Upper lobe of left lung (tissue), 6 donors: ENCODE data around the gene ZC3H7A. TPM values are rescaled to one million over a fixed set of nuclear protein-coding genes. Genes with fewer than 3 reads are reported as not detected.
A peak's percentile ranks its signal among the peaks of the same experiment; 100 is the strongest.

ENCODE experiments used
- ATAC-seq, 2 donors: fragments of 200-7000 bp; cut with Tn5 transposase; one replicate each; pipeline ENCODE4 v1.9.1; 2022; ENCODE audit warnings: mild to moderate bottlenecking in 2 of 2, moderate library complexity in 2 of 2; ENCODE audit not compliant: low FRiP score in 2 of 2
- DNase-seq, 2 donors: peaks; one replicate each; pipeline ENCODE4 v3.0.0-alpha.2; 2019 to 2020
- H3K27ac ChIP-seq, 4 donors: fragments of 200-600 bp; sonication (generic); one replicate each; pipeline ENCODE4 v1.5.1; 2016 to 2019
- H3K27me3 ChIP-seq, 4 donors: fragments of 200-600 bp; sonication (generic); one replicate each; pipeline ENCODE4 v1.5.1; 2017 to 2019
- H3K36me3 ChIP-seq, 4 donors: fragments of 200-600 bp; sonication (generic); one replicate each; pipeline ENCODE4 v1.5.1; 2016 to 2019
- H3K4me1 ChIP-seq, 4 donors: fragments of 200-600 bp; sonication (generic); one replicate each; pipeline ENCODE4 v1.5.1; 2018 to 2019
- H3K4me3 ChIP-seq, 4 donors: fragments of 200-600 bp; sonication (generic); one replicate each; pipeline ENCODE4 v1.5.1; 2017 to 2019; ENCODE audit warnings: mild to moderate bottlenecking in 2 of 4, moderate library complexity in 1 of 4
- H3K9me3 ChIP-seq, 4 donors: fragments of 200-600 bp; sonication (generic); one replicate each; pipeline ENCODE4 v1.5.1; 2018 to 2019
- EP300 ChIP-seq, 4 donors: sonication (generic); formaldehyde crosslinking; IDR thresholded peaks; one replicate each; pipeline ENCODE4 v1.5.1; 2017; ENCODE audit warnings: antibody characterized with exemption in 4 of 4, control low read depth in 2 of 4
- POLR2A ChIP-seq, 4 donors: fragments of 450-650 bp; IDR thresholded peaks; one replicate each; pipeline ENCODE4 v1.5.1; 2016 to 2017; ENCODE audit warnings: antibody characterized with exemption in 4 of 4, mild to moderate bottlenecking in 2 of 4
- POLR2AphosphoS5 ChIP-seq, 2 donors: sonication (generic); formaldehyde crosslinking; IDR thresholded peaks; one replicate each; pipeline ENCODE4 v1.5.1; 2017; ENCODE audit warnings: antibody characterized with exemption in 2 of 2
- WGBS, 2 donors: methylation state at CpG; one replicate each; pipeline ENCODE4 v1.1.5; 2017 to 2018; 5-methylcytosine and 5-hydroxymethylcytosine counted together
- total RNA-seq, 6 donors: library from RNA; depleted of rRNA in 4 of 6; stranded (reverse); fragments of >200 nt in 4 of 6; gene quantifications; one replicate each; pipeline versions ENCODE4 v1.1.0 to v1.2.1, GENCODE V29; 2016 to 2021
- TF ChIP-seq, protein P1 (sequence below), 6 experiments: fragments of 450-650 bp in 4 of 6; fragments of 200-600 bp in 2 of 6; sonication (generic) in 2 of 6; IDR thresholded peaks; one replicate each; pipeline ENCODE4 v1.5.1; 2016 to 2019; ENCODE audit warnings: antibody characterized with exemption in 6 of 6
- donor health status: DM: no; HTN: no; CAD: no; lungs with moderate emphysema.
- donor health status: DM: no; HTN: yes; CAD: no; lungs with severe emphysema.

The ZC3H7A gene
- total RNA-seq, 6 donors from 2014 or later: 52.7 to 142 (median 64.7) TPM

DNA sequence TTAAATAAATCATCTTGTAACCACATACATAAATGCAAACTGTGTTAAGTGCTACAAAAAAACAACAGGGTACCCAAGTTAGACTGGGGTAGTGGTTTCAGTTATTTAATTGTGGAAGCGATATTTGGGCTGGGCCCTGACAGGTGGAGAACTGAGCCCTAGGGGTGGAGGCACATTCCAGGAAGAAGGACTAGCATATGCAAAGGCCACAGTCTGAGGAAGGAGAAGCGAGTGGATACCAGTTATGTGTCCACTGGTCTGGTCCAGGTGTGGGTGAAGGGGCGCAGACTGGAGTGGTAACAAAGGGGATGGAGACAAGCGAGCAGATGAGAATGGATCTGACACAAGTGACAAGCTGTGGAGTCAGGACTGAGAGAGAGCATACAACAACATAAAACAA, 77.3 kb downstream of the ZC3H7A start:
- Histone ChIP-seq H3K27ac (no peak overlapping the region), H3K36me3 (peaks cover 12 to 65% (median 22%) of the 10 kb centered on the region in 4 donors), H3K27me3 (no peaks in the 10 kb centered on the region), H3K4me1 (peaks cover 14 to 57% (median 29%) of the 10 kb centered on the region in 4 donors), H3K4me3 (no peak overlapping the region), H3K9me3 (no peaks in the 10 kb centered on the region)
- no peak for TF ChIP-seq POLR2A (IDR thresholded peaks at IDR 0.05)
- no peak for TF ChIP-seq POLR2AphosphoS5 (IDR thresholded peaks at IDR 0.05)
- TF ChIP-seq EP300 (IDR thresholded peaks at IDR 0.05): no peak
- TF ChIP-seq, protein P1, sequence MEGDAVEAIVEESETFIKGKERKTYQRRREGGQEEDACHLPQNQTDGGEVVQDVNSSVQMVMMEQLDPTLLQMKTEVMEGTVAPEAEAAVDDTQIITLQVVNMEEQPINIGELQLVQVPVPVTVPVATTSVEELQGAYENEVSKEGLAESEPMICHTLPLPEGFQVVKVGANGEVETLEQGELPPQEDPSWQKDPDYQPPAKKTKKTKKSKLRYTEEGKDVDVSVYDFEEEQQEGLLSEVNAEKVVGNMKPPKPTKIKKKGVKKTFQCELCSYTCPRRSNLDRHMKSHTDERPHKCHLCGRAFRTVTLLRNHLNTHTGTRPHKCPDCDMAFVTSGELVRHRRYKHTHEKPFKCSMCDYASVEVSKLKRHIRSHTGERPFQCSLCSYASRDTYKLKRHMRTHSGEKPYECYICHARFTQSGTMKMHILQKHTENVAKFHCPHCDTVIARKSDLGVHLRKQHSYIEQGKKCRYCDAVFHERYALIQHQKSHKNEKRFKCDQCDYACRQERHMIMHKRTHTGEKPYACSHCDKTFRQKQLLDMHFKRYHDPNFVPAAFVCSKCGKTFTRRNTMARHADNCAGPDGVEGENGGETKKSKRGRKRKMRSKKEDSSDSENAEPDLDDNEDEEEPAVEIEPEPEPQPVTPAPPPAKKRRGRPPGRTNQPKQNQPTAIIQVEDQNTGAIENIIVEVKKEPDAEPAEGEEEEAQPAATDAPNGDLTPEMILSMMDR (IDR thresholded peaks at IDR 0.05): no peak
- 94 to 96% methylated on average over 4 of the region's 4 CpGs for WGBS, 2 donors
- no peak for ATAC-seq
- DNase-seq: no peak

DNA sequence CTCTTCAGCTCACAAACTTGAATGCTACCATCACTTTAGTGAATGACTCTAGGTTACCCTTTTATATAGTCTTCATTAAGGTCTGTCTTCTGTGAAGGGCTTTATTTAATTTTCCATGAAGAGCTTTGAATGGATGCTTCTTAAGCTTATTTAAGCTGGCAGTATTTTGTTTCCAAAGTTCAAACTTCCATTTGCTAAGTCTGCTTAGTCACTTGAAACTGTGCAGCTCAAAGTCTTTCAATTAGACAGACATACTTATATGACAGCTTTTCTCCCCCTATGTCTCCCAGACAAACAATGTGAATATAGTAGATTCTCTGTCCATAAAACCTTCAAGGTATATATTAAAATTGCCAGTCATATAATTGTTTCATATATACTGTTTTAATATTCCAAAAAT, 77.9 kb downstream of the ZC3H7A start:
- ATAC-seq (no peak), DNase-seq (no peak)
- Histone ChIP-seq H3K27me3 (no peaks in the 10 kb centered on the region), H3K27ac (no peak overlapping the region), H3K9me3 (no peaks in the 10 kb centered on the region), H3K4me3 (no peak overlapping the region), H3K4me1 (peaks cover 14 to 51% (median 31%) of the 10 kb centered on the region in 4 donors), H3K36me3 (peaks cover 12 to 62% (median 22%) of the 10 kb centered on the region in 4 donors)
- TF ChIP-seq EP300 (IDR thresholded peaks at IDR 0.05) (no peak), POLR2A (IDR thresholded peaks at IDR 0.05) (no peak), POLR2AphosphoS5 (IDR thresholded peaks at IDR 0.05) (no peak)
- TF ChIP-seq, protein P1 (IDR thresholded peaks at IDR 0.05): no peak

DNA sequence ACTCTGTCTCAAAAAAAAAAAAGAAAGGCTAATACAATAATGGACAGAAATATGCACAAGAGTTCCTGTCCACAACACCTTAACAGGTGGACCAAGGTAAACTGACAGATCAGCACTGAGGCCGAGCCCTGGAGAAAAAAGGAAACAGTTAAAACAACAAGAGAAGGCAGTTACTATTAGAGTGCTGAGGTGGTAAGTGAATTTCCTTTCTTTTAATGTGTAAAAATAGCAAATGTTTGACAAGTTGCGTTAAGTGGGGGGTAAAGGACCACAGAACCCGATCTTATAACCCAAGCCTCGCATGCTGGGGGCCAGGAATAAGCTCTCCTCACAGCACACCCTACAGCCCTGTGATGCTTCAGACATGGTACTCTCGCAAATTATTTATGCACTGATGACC, 79.2 kb downstream of the ZC3H7A start:
- Histone ChIP-seq H3K4me3 (no peak overlapping the region), H3K27ac (peak overlapping the region in 2 of 4 donors; percentile 2 to 20), H3K4me1 (peaks cover 11 to 42% (median 26%) of the 10 kb centered on the region in 4 donors), H3K9me3 (no peaks in the 10 kb centered on the region), H3K36me3 (peaks cover 12 to 62% (median 28%) of the 10 kb centered on the region in 4 donors), H3K27me3 (no peaks in the 10 kb centered on the region)
- TF ChIP-seq, protein P1 (IDR thresholded peaks at IDR 0.05): no peak
- TF ChIP-seq EP300 (IDR thresholded peaks at IDR 0.05) (no peak), POLR2AphosphoS5 (IDR thresholded peaks at IDR 0.05) (no peak), POLR2A (IDR thresholded peaks at IDR 0.05) (no peak)
- DNase-seq: no peak
- ATAC-seq: no peak
- 54 to 61% methylated on average over 5 of the region's 5 CpGs for WGBS, 2 donors

DNA sequence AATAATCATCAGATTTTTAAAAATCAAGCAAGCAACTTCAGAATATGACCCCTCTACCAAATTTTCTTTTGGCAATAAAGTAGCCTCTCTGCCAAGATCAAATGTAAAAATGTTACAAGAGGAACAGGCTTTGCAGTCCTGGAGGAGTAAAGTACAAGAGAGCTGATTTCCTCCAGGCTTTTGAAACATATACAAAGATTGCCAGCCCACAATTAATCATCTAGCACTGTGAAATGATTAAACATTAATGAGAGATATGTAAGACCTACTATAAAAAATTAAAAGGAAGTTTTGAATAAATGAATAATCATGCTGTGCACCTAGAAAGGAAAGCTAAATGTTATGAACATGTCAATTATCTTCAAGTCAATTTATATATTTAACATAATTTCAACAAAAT, 80.7 kb downstream of the ZC3H7A start:
- DNase-seq: no peak
- no peak for TF ChIP-seq POLR2AphosphoS5 (IDR thresholded peaks at IDR 0.05)
- no peak for TF ChIP-seq EP300 (IDR thresholded peaks at IDR 0.05)
- TF ChIP-seq POLR2A (IDR thresholded peaks at IDR 0.05): no peak
- TF ChIP-seq, protein P1 (IDR thresholded peaks at IDR 0.05): no peak
- H3K36me3 ChIP-seq: peaks cover 12 to 53% (median 32%) of the 10 kb centered on the region in 4 donors
- peaks cover 4 to 34% (median 18%) of the 10 kb centered on the region in 4 donors for H3K4me1 ChIP-seq
- H3K4me3 ChIP-seq: no peak overlapping the region
- H3K27me3 ChIP-seq: no peaks in the 10 kb centered on the region
- peak overlapping the region in 2 of 4 donors; percentile 0 to 39 for H3K27ac ChIP-seq
- no peaks in the 10 kb centered on the region for H3K9me3 ChIP-seq
- ATAC-seq: no peak

DNA sequence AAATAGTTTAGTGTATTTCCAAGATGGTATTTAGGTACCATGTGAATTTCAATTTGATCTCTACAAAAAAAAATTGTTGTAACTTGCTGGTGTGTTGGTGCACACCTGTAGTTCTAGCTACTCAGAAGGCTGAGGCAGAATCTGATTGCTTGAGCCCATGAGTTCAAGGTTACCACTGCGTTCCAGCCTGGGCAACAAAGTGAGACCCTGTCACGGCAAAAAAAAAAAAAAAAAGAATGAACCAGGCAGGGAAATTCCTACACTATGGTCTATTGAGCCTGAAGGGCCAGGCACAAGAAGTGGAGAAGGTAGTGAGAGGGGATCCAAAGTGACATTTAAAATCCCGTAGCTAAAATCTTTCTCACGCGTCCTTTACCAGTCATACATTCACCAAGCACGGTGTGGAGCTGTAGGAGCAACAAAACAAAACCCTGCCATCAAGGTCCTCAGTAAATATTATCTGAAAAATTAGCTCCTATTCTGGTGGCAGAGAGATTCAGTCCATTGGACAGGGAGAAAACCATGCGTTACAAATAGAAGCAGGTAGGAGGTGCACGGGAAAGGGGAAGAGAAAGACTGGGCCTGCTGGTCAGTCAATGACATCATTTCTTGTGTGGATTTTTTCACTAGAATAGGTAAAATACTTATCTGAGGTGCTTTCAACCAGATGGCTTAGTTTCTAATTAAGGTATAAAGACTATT, 81.7 kb downstream of the ZC3H7A start:
- peak overlapping the region in 1 of 4 donors; percentile 30 for H3K27ac ChIP-seq
- peaks cover 5 to 52% (median 28%) of the 10 kb centered on the region in 4 donors for H3K36me3 ChIP-seq
- WGBS, 2 donors: 87 to 90% methylated on average over 8 of the region's 8 CpGs
- no peaks in the 10 kb centered on the region for H3K9me3 ChIP-seq
- H3K27me3 ChIP-seq: no peaks in the 10 kb centered on the region
- ATAC-seq (no peak), DNase-seq (no peak)
- H3K4me1 ChIP-seq: peaks cover 0 to 34% (median 14%) of the 10 kb centered on the region in 4 donors
- TF ChIP-seq POLR2AphosphoS5 (IDR thresholded peaks at IDR 0.05) (no peak), EP300 (IDR thresholded peaks at IDR 0.05) (no peak), POLR2A (IDR thresholded peaks at IDR 0.05) (no peak)
- TF ChIP-seq, protein P1 (IDR thresholded peaks at IDR 0.05): no peak
- no peak overlapping the region for H3K4me3 ChIP-seq
